Spleen (tissue), 7 donors: ENCODE results near the gene C1QL1.

Source experiments
- POLR2A ChIP-seq, 3 donors: fragments of 450-650 bp; IDR thresholded peaks; one replicate each; pipeline ENCODE4 v1.5.1; 2017; ENCODE audit warnings: antibody characterized with exemption in 3 of 3, mild to moderate bottlenecking in 1 of 3
- POLR2AphosphoS5 ChIP-seq, 3 donors: sonication (generic); formaldehyde crosslinking; IDR thresholded peaks; one replicate each; pipeline ENCODE4 v1.5.1; 2017; ENCODE audit warnings: antibody characterized with exemption in 3 of 3
- TF ChIP-seq, protein P1 (sequence below), 11 experiments: fragments of 200-600 bp in 7 of 11; fragments of 450-650 bp in 4 of 11; sonication (generic) in 4 of 11; IDR thresholded peaks in 8 of 11; conservative IDR thresholded peaks in 3 of 11; 1 replicate in 7 of 11; 2 replicates in 4 of 11; pipeline versions ENCODE4 v1.4.0 to v1.8.0; 2016 to 2021; ENCODE audit warnings: antibody characterized with exemption in 11 of 11, inconsistent platforms in 4 of 11, mild to moderate bottlenecking in 1 of 11
- donor health status: DM: no; HTN: no; CAD: no; lungs with moderate emphysema.
- donor health status: DM: no; HTN: no; CAD: no.
- donor health status: DM: no; HTN: no; CAD: no.

DNA sequence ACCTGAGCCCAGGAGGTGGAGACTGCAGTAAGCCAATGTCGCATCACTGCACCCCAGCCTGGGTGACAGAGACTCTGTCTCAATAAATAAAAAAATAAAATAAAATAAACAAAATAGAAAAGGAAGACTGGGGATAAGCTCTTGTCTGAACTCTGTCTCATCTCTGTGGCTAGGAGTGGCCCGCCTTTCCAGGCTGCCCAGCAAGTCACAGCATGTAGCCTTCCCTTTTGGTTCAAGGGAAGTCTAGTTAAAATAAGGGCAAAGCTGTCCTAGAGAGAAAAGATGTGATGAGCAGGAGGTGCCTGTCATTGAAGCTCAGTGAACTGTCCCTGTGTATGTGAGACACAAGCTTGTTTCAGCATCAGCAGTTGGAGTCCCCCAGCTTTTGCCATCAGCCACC, 50.1 kb downstream of the C1QL1 start:
- TF ChIP-seq, protein P1, sequence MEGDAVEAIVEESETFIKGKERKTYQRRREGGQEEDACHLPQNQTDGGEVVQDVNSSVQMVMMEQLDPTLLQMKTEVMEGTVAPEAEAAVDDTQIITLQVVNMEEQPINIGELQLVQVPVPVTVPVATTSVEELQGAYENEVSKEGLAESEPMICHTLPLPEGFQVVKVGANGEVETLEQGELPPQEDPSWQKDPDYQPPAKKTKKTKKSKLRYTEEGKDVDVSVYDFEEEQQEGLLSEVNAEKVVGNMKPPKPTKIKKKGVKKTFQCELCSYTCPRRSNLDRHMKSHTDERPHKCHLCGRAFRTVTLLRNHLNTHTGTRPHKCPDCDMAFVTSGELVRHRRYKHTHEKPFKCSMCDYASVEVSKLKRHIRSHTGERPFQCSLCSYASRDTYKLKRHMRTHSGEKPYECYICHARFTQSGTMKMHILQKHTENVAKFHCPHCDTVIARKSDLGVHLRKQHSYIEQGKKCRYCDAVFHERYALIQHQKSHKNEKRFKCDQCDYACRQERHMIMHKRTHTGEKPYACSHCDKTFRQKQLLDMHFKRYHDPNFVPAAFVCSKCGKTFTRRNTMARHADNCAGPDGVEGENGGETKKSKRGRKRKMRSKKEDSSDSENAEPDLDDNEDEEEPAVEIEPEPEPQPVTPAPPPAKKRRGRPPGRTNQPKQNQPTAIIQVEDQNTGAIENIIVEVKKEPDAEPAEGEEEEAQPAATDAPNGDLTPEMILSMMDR (IDR thresholded peaks at IDR 0.05 in 8 of 11, conservative IDR thresholded peaks at IDR 0.05 in 3 of 11): no peak
- TF ChIP-seq POLR2A (IDR thresholded peaks at IDR 0.05) (no peak), POLR2AphosphoS5 (IDR thresholded peaks at IDR 0.05) (no peak)
